OCI-LY7 (cell line): Measurements from ENCODE around the gene DCC.

Experiments used
- EZH2phosphoT487 ChIP-seq: fragments of 200-600 bp; sonication (generic); IDR thresholded peaks from 2 replicates; pipeline ENCODE4 v1.6.1; 2018; ENCODE audit warnings: low read depth, borderline replicate concordance, mild to moderate bottlenecking, mixed run types, antibody characterized with exemption, low read length, moderate library complexity, mixed read lengths
- TF ChIP-seq, protein P1 (sequence below): fragments of 200-600 bp; sonication (generic); conservative IDR thresholded peaks from 2 replicates; pipeline ENCODE4 v1.5.1; 2014; ENCODE audit warnings: mild to moderate bottlenecking, antibody characterized with exemption, low read length, moderate library complexity, mixed read lengths

DNA sequence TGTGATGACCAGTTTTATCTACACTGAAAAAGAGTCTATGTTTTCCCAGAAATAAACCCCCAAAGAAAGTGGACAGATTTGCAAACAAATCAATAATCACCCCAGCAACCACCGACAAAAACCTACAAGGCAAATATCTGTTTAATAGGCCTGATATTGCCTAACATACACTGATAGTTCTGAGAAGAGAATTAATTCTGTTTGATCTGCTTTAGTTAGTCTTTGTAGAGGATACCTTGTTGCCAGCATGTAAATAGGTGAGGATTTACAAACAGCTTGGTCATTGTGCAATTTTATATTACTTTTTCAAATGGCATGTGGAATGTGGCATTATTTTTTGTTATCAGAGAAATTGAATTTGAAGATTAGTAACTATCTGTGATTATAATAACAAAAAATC is 86.5 kb downstream of the DCC start:
- TF ChIP-seq, protein P1, sequence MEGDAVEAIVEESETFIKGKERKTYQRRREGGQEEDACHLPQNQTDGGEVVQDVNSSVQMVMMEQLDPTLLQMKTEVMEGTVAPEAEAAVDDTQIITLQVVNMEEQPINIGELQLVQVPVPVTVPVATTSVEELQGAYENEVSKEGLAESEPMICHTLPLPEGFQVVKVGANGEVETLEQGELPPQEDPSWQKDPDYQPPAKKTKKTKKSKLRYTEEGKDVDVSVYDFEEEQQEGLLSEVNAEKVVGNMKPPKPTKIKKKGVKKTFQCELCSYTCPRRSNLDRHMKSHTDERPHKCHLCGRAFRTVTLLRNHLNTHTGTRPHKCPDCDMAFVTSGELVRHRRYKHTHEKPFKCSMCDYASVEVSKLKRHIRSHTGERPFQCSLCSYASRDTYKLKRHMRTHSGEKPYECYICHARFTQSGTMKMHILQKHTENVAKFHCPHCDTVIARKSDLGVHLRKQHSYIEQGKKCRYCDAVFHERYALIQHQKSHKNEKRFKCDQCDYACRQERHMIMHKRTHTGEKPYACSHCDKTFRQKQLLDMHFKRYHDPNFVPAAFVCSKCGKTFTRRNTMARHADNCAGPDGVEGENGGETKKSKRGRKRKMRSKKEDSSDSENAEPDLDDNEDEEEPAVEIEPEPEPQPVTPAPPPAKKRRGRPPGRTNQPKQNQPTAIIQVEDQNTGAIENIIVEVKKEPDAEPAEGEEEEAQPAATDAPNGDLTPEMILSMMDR: no peak
- TF ChIP-seq EZH2phosphoT487: no peak
